K562 (cell line): ENCODE results near the gene POLR2M. TPM values are rescaled to one million over a fixed set of nuclear protein-coding genes. Genes with fewer than 3 reads are reported as not detected.

ENCODE experiments used
- ATAC-seq: fragments of 200-7000 bp; cut with Tn5 transposase; 3 replicates; pipeline ENCODE4 v1.9.1; 2020; ENCODE audit warnings: moderate library complexity
- BruUV-seq: library from RNA; stranded (reverse); fragments of 400-500 nt; replicated peaks from 2 replicates; lab custom pipeline; 2021; lab: Mats Ljungman, UMichigan
- CTCF ChIA-PET: fragments of 300-600 bp; formaldehyde crosslinking; extraction: SDS; loops from one replicate; lab custom pipeline; 2021; ENCODE audit warnings: low intra/inter-chr PET ratio; lab: Yijun Ruan, JAX
- POLR2A ChIA-PET: fragments of 300-600, 350-650 bp; sonication (Branson Sonifier 250); formaldehyde crosslinking; extraction: SDS; loops from one replicate; lab custom pipeline; 2021; ENCODE audit warnings: antibody characterized with exemption, inconsistent platforms; lab: Yijun Ruan, JAX
- DNase-seq, 4 experiments: peaks; one replicate each; pipeline versions ENCODE4 v3.0.0 to v3.0.0-alpha.2; 2011 to 2018; ENCODE audit warnings: low spot score in 3 of 4, mixed read lengths in 3 of 4; ENCODE audit errors: extremely low read depth in 1 of 4
- FAIRE-seq: peaks from 2 replicates; lab custom pipeline; 2011; peaks lifted over from hg19 to GRCh38; lab: Jason Lieb, UNC
- H2AFZ ChIP-seq: 2 replicates; pipeline ENCODE4 v1.6.0; 2011; ENCODE audit warnings: low read depth, low read length, control low read depth, inconsistent platforms
- H3K27ac ChIP-seq: fragments of 200-600 bp; 3 replicates; pipeline ENCODE4 v1.8.0; 2011; ENCODE audit warnings: low read depth, mild to moderate bottlenecking, control low read depth, inconsistent platforms, low read length, moderate library complexity, mixed read lengths; ENCODE audit errors: extremely low read depth
- H3K27me3 ChIP-seq, 2 experiments: fragments of 300-600 bp in 1 of 2; 2 replicates in 1 of 2; 3 replicates in 1 of 2; pipeline versions ENCODE4 v1.6.0 to v1.8.0; 2011; ENCODE audit warnings: inconsistent platforms in 2 of 2, low read length in 2 of 2, mild to moderate bottlenecking in 1 of 2, mixed read lengths in 1 of 2, moderate library complexity in 1 of 2; ENCODE audit not compliant: control insufficient read depth in 2 of 2, insufficient read depth in 2 of 2
- H3K36me3 ChIP-seq: fragments of 300-600 bp; 3 replicates; pipeline ENCODE4 v1.8.0; 2011; ENCODE audit warnings: mild to moderate bottlenecking, low read length, inconsistent platforms; ENCODE audit not compliant: control insufficient read depth, insufficient read depth
- H3K4me1 ChIP-seq, 2 experiments: fragments of 200-600 bp in 1 of 2; replicated peaks in 1 of 2; 2 replicates in 1 of 2; 3 replicates in 1 of 2; pipeline versions ENCODE4 v1.5.1 to v1.8.0; 2011; ENCODE audit warnings: inconsistent platforms in 2 of 2, low read length in 2 of 2, mild to moderate bottlenecking in 1 of 2, mixed read lengths in 1 of 2, moderate library complexity in 1 of 2; ENCODE audit not compliant: control insufficient read depth in 2 of 2, insufficient read depth in 2 of 2
- H3K4me2 ChIP-seq: 2 replicates; pipeline ENCODE4 v1.6.1; 2011; ENCODE audit warnings: low read length, control low read depth, inconsistent platforms, mixed read lengths; ENCODE audit not compliant: insufficient read depth
- H3K4me3 ChIP-seq: fragments of 200-600 bp; sonication (generic), shearing (Covaris generic); 2 replicates; pipeline ENCODE4 v1.5.1; 2016; ENCODE audit warnings: control low read depth, inconsistent platforms
- H3K79me2 ChIP-seq: fragments of 200-600 bp; 3 replicates; pipeline ENCODE4 v1.8.0; 2011; ENCODE audit warnings: low read length, inconsistent platforms; ENCODE audit not compliant: control insufficient read depth, insufficient read depth
- H3K9ac ChIP-seq, 2 experiments: 2 replicates each; pipeline versions ENCODE4 v1.6.0 to v1.6.1; 2011; ENCODE audit warnings: low read depth in 2 of 2, low read length in 2 of 2, control low read depth in 1 of 2, inconsistent platforms in 1 of 2, mild to moderate bottlenecking in 1 of 2, mixed read lengths in 1 of 2; ENCODE audit not compliant: insufficient read depth in 1 of 2
- H3K9me1 ChIP-seq: one replicate; pipeline ENCODE4 v1.6.0; 2011; ENCODE audit warnings: inconsistent platforms, mild to moderate bottlenecking, low read length, moderate library complexity; ENCODE audit not compliant: control insufficient read depth, insufficient read depth
- H3K9me3 ChIP-seq: replicated peaks from 2 replicates; pipeline ENCODE4 v1.5.1; 2011; ENCODE audit warnings: low read depth, low read length, inconsistent platforms; ENCODE audit not compliant: control insufficient read depth, insufficient read depth
- H4K20me1 ChIP-seq: replicated peaks from 2 replicates; pipeline ENCODE4 v1.6.1; 2011; ENCODE audit warnings: low read length, inconsistent platforms, mixed read lengths; ENCODE audit not compliant: control insufficient read depth, insufficient read depth
- CREB5 ChIP-seq: fragments of 250-450 bp; sonication (Bioruptor Pico); IDR thresholded peaks from 2 replicates; pipeline ENCODE4 v1.5.0; 2020; ENCODE audit warnings: mild to moderate bottlenecking
- EWSR1 ChIP-seq: fragments of 450-650 bp; IDR thresholded peaks from 2 replicates; pipeline ENCODE4 v1.6.1; 2018; ENCODE audit warnings: borderline replicate concordance, mild to moderate bottlenecking, low read depth, moderate library complexity; ENCODE audit not compliant: partially characterized antibody
- KLF6 ChIP-seq: fragments of 250-450 bp; sonication (Bioruptor Pico); IDR thresholded peaks from 2 replicates; pipeline ENCODE4 v1.4.0; 2020; ENCODE audit warnings: mild to moderate bottlenecking, moderate library complexity, borderline replicate concordance
- MED1 ChIP-seq: sonication (generic); formaldehyde crosslinking; IDR thresholded peaks from 2 replicates; pipeline ENCODE4 v1.8.1; 2023; ENCODE audit warnings: missing genetic modification reagents, borderline replicate concordance
- MTA3 ChIP-seq: fragments of 450-650 bp; formaldehyde crosslinking; IDR thresholded peaks from 2 replicates; pipeline ENCODE4 v1.6.1; 2017; ENCODE audit warnings: mild to moderate bottlenecking, borderline replicate concordance
- NFE2L1 ChIP-seq: fragments of 450-650 bp; IDR thresholded peaks from 2 replicates; pipeline ENCODE4 v1.6.1; 2016; ENCODE audit warnings: missing genetic modification characterization, low read depth, mild to moderate bottlenecking, missing compliant biosample characterization, moderate library complexity, borderline replicate concordance
- PHB2 ChIP-seq: fragments of 450-650 bp; IDR thresholded peaks from 2 replicates; pipeline ENCODE4 v1.6.1; 2017; ENCODE audit warnings: low read depth
- SAFB2 ChIP-seq: fragments of 200-400 bp; formaldehyde crosslinking; IDR thresholded peaks from 2 replicates; pipeline ENCODE4 v1.6.1; 2018; ENCODE audit warnings: borderline replicate concordance, low read length, low read depth, moderate library complexity; ENCODE audit not compliant: severe bottlenecking
- SMAD2 ChIP-seq: fragments of 150-350 bp; IDR thresholded peaks from 2 replicates; pipeline ENCODE4 v1.6.1; 2014; ENCODE audit warnings: low read depth, mild to moderate bottlenecking, low read length
- SMARCA5 ChIP-seq: fragments of 450-650 bp; IDR thresholded peaks from 2 replicates; pipeline ENCODE4 v1.6.1; 2016
- TGIF2 ChIP-seq: sonication (generic); formaldehyde crosslinking; IDR thresholded peaks from 2 replicates; pipeline ENCODE4 v1.8.1; 2022; ENCODE audit warnings: mild to moderate bottlenecking, missing genetic modification reagents, moderate library complexity
- ZNF778 ChIP-seq: fragments of 450-650 bp; formaldehyde crosslinking; IDR thresholded peaks from 2 replicates; pipeline ENCODE4 v1.4.0; 2020; ENCODE audit warnings: mild to moderate bottlenecking, moderate library complexity
- WGBS: fragments of 100-300 bp; shearing (Covaris generic); methylation state at CpG from one replicate; pipeline ENCODE4 v1.1.6; 2016; ENCODE audit warnings: low coverage, mixed read lengths; ENCODE audit not compliant: insufficient coverage; ENCODE audit errors: missing lambda C conversion rate; 5-methylcytosine and 5-hydroxymethylcytosine counted together
- in situ Hi-C: fragments of 300-500 bp; cut with MboI; formaldehyde crosslinking; loops from 4 replicates; pipeline ENCODE4 v1.15.0; 2018; ENCODE audit warnings: inconsistent platforms, mixed read lengths
- intact Hi-C: fragments of 100-400 bp; cut with micrococcal nuclease; formaldehyde crosslinking; loops from 2 replicates; pipeline ENCODE4 v1.14.2; 2022
- polyA plus RNA-seq, 8 experiments: library from polyadenylated mRNA; depleted of rRNA in 4 of 8; stranded (reverse) in 5 of 8; unstranded in 3 of 8; fragments of >200 nt; fragmentation: Nextera tagmentation in 2 of 8; fragmentation: Illumina TruSeq in 1 of 8; extraction: Ambion mirVana in 2 of 8; extraction: Trizol in 1 of 8; gene quantifications; 2 replicates each; pipeline versions ENCODE4 v1.2.1 to v1.2.3, GENCODE V29; 2011 to 2014; ENCODE audit warnings: inconsistent platforms in 1 of 8, missing spikeins in 1 of 8
- total RNA-seq, 7 experiments: library from RNA; depleted of rRNA in 6 of 7; stranded (reverse); fragments of >200 nt in 6 of 7; fragmentation: Illumina TruSeq in 2 of 7; extraction: Trizol in 2 of 7; gene quantifications; 2 replicates each; pipeline versions ENCODE4 v1.2.1 to v1.2.3, GENCODE V29; 2011 to 2021; ENCODE audit warnings: low replicate concordance in 1 of 7

Gene POLR2M
- total and polyA plus RNA-seq, 9 of the 15 experiments (the other 6 are each of a cell fraction or from before 2014, with no cell fraction given), result 9.2 to 1,050 (median 43.0) TPM

DNA sequence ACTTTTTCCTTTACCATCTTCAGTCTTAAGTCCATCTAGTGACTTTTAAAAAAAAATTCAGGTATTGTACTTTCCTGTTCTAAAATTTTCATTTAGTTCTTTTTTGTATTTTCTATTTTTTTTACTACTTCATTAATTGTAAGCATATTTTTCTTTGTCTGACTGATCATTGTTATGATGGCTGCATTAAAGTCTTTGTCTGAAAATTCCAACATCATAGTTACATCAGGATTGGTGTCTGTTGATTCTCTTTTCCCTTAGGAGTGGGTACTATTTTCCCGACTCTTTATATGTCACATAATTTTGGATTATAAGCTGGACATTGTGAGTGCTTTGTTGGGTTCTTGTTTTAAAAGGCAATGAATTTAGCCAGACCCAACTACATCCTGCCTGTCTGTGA lies 34.9 kb upstream of the POLR2M start (continued):
- no peak for TF ChIP-seq CREB5
- TF ChIP-seq MED1 (CRISPR knock-in tag), result no peak
- no peak for TF ChIP-seq MTA3
- no peak for TF ChIP-seq SMAD2

- no peaks in the 10 kb centered on the region for H3K4me1 ChIP-seq
- H3K9ac ChIP-seq, result no peak overlapping the region
- peaks cover 26 to 27% of the 10 kb centered on the region in 2 experiments for H3K27me3 ChIP-seq
- H3K36me3 ChIP-seq, result no peaks in the 10 kb centered on the region
- intact Hi-C loops, result no loop called here
- H3K4me3 ChIP-seq, result no peak overlapping the region
- H2AFZ ChIP-seq, result no peak overlapping the region
- ATAC-seq (no peak), DNase-seq (no peak)
- no peaks in the 10 kb centered on the region for H3K9me3 ChIP-seq
- CTCF ChIA-PET, result no interaction called here
- no peak overlapping the region for H3K4me2 ChIP-seq
- no peaks in the 10 kb centered on the region for H3K79me2 ChIP-seq
- no peak overlapping the region for H3K27ac ChIP-seq
- H3K9me1 ChIP-seq, result no peaks in the 10 kb centered on the region
- no peak for TF ChIP-seq TGIF2 (CRISPR knock-in tag)
- no peak for TF ChIP-seq EWSR1
- no peak for TF ChIP-seq ZNF778 (CRISPR knock-in tag)
- TF ChIP-seq PHB2, result no peak
- no peak for TF ChIP-seq KLF6 (CRISPR knock-in tag)
- no peak for TF ChIP-seq NFE2L1 (tag)
- TF ChIP-seq SAFB2, result no peak
- no peak for TF ChIP-seq SMARCA5
- TF ChIP-seq, all 486 proteins: peak for 0
- H4K20me1 ChIP-seq, result no peaks in the 10 kb centered on the region
- no peak for FAIRE-seq
- in situ Hi-C loops, result no loop called here
- POLR2A ChIA-PET, result no interaction called here
- under 1% methylated on average over 9 of the region's 9 CpGs for WGBS
- BruUV-seq, result no TSS peak
Measured at GRCh38 chr15:57675481-57676181, 30.9 kb upstream of the POLR2M start.
